HT-29 (cell line): ENCODE measurements around the gene BATF3. TPM values are rescaled to one million over a fixed set of nuclear protein-coding genes. Genes with fewer than 3 reads are reported as not detected.
"Not testable (repeated sequence)": the region's sequence is repeated elsewhere in the genome, so short reads cannot be mapped to it uniquely, and the experiment has no call there.

ENCODE experiments used
- DNase-seq: peaks from one replicate; pipeline ENCODE4 v3.0.0-alpha.2; 2015; ENCODE audit warnings: low spot score
- total RNA-seq: library from RNA; depleted of rRNA; stranded (reverse); fragments of >200 nt; shearing (Covaris generic); gene quantifications from 2 replicates; pipeline ENCODE4 v1.2.3, GENCODE V29; 2014

BATF3 gene
- total RNA-seq, 1 experiment from 2014 or later = 0.23 TPM

DNA sequence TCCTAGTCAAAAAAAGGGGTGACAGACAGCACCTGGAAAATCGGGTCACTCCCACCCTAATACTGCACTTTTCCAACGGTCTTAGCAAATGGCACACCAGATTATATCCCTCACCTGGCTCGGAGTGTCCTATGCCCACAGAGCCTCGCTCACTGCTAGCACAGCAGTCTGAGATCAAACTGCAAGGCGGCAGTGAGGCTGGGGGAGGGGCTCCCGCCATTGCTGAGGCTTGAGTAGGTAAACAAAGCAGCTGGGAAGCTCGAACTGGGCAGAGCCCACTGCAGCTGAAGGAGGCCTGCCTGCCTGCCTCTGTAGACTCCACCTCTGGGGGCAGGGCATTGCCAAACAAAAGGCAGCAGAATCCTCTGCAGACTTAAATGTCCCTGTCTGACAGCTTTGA, 41.4 kb downstream of the BATF3 start:
- not testable (repeated sequence) for DNase-seq

DNA sequence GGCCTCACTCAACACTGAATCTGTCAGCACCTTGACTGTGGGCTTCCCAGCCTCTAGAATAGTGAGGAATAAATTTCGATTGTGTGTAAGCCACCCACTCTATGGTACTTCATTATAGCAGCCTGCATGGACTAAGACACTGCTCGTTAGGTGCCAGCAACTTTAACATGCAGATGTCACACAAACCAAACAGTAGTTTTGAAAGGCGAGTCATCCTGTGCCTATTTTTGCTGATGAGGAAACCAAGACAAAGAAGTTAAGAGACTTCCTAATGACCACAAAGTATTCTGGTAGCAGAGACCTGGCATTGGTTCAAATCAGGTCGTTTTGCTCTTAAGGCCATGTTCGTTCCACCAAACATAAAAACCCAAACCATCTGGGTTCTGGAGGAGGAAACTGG, 42.9 kb downstream of the BATF3 start:
- DNase-seq = no peak

- DNase-seq = no peak
Measured at GRCh38 chr1:212655668-212656440, 43.8 kb downstream of the BATF3 start.

- no peak for DNase-seq
Measured at GRCh38 chr1:212652609-212653008, 47.0 kb downstream of the BATF3 start.

DNA sequence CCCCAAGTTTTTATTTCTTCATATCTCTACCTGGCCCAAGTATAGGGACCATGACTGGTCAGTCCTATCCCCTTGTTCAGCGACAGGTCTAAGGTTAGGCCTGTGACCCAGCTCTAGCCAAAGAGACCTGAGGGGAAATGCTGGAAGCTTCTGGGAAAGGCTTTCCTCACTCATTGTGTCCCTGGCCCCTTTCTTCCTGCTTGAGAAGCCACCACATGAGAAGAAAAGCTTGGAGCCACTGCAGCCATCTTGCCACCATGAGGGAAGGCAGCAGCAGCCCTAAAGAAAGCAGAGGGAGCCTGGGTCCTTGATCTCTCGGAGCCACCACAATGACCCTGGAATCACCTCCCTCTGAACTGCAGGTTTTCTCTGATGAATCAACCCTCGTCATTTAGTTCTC, 47.7 kb downstream of the BATF3 start:
- DNase-seq = no peak

GRCh38 chr1:212651521-212651920, 48.1 kb downstream of the BATF3 start:
- no peak for DNase-seq

DNA sequence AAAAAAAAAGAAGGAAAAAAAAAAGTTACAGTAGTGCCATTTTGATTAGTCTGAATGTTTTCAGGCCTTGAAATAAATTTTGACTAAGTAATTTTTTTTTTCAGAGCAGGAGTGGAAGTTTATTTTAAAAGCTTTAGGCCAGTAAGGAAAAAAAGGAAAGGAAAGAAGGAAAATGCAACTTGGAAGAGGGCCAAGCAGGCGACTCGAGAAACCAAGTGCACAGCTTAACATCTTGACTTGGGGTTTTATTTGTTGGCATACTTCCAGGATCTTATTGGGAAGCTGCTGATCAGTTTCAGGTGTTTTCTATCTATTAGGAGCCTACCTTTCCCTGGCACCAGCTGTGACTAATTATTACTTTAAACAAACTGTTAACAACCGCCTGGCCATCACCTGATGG, 49.4 kb downstream of the BATF3 start:
- DNase-seq = no peak

- DNase-seq = no peak
Measured at GRCh38 chr1:212649020-212649419, 50.6 kb downstream of the BATF3 start.

DNA sequence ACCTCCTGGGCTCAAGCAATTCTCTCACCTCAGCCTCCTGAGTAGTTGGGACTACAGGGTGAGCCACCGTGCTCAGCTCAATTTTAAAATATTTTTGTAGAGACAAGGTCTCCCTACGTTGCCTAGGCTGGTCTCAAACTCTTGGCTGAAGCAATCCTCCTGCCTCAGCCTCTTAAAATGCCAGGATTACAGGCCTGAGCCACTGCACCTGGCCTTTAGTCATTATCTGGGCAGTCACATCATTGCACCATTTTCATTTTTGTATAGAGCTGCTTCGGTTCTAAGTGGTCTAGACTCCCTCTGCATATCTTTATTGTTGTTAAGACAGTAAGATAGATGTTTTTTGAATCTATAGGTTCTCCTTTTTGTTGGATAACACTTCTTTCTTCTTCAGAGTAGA, 51.2 kb downstream of the BATF3 start:
- DNase-seq = no peak

DNA sequence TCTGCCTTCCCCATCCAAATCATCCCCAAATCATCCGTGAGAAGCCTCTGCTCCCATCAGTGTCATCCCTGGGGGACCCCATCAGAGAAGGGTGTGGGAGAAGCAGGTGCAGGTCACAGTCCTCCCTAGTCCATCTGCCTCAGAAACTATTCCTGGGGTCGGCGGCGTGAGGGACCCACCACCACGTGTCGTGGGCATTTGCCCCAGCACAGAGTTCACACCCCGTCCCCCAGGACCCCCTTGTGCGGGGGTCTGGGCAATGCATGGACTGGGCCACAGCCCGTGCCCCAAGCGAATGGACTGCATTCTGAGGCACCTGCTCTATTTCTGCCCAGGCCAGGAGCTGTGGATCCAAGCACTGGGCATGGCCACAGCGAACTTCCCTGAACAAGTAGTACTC, 52.6 kb downstream of the BATF3 start:
- DNase-seq = no peak

GRCh38 chr1:212646588-212646987, 53.1 kb downstream of the BATF3 start:
- no peak for DNase-seq

GRCh38 chr1:212645546-212646543, 53.8 kb downstream of the BATF3 start:
- DNase-seq = no peak

DNA sequence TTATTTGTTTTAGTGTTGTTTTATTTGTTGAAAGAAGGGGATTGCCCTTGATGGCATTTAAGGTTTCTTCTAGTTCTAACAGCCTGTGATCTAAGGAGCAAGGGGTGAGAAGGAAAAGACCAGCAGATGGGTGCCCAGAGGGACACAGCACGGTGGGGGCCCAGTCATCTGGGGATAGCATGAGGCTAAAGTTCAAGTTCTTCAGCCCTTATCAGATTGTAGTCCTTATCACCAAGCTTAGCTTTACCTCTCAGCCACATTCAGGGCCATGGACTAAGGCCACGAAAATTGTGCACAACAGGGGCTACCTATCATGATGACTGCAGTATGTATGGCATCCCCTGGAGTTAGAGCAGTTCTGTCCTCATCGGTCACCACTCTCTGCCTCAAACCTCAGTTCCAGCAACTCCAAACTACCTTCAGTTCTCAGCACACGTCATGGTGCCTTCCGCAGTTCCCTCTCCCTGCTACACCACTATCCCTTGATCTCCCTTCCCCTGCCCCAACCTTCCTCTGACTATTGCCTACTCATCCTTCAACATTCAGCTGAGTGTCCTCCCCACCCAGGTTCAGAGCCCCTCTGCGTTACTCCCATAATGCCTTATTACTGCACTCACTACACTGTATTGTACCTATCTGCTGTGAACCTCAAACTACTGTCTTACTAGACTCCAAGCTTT, 54.6 kb downstream of the BATF3 start:
- DNase-seq = no peak

DNA sequence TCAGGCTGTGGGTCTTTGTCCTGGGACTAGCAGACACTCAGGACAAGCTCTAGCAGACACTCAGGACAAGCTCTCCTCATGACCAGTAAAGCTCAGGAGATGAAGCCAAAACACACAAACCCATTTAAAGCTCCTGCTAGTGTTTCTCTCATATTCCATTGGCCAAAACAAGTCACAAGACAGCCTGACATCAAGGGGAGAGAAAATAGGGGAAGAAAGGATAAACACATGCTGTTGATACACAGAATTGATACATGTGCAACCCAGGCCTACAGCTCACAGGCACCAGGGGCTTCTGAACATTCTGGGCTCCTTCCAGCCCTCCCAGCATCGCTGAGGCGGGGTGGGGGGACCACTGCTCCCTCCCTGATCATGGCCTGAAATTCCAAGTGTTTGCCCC, 55.8 kb downstream of the BATF3 start:
- DNase-seq = no peak

- no peak for DNase-seq
Measured at GRCh38 chr1:212641956-212642355, 57.7 kb downstream of the BATF3 start.

DNA sequence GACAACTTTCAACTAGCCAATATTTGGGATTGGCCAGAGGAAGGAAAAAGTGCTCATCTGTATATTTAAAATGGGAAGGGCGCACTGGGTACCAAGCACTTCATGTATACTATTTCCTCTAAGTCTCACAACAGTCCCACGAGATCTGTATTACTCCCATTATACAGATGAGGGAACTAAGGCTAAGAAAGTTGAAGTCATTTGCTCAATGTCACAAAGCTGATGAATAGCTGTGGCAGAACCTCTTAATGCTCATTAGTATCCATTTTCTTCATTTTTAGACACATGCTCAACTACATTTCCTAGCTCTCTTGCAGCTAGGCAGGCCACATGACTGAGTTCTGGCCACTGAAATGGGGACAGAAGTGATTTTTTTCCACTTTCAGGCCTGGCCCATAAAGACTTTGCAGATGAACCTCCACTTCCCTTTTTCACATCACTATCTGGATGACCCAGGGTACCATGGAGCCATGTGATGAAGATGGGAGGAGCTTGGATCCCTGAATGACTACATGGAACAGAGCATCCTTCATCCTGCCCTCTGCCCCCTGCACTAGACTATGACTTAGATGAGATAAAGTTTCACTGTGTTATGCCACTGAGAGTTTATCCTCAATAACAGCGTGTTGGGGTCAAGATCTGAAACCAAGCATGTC, 59.3 kb downstream of the BATF3 start:
- no peak for DNase-seq

DNA sequence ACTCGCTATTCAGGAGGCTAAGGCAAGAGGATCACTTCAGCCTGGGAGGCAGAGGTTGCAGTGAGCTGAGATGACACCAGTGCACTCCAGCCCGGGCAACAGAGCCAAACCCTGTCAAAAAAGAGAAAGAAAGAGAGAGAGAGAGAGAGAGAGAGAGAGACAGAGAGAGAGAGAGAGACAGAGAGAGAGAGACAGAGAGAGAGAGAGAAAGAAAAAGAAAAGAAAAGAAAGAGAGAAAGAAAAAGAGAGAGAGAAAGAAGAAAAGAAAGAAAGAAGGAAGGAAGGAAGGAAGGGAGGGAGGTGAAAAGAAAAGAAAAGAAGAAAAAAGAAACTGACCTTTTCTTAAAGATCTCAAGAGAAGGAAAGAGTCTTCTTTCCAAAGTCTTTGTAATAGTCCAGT, 60.1 kb downstream of the BATF3 start:
- DNase-seq = not testable (repeated sequence)

DNA sequence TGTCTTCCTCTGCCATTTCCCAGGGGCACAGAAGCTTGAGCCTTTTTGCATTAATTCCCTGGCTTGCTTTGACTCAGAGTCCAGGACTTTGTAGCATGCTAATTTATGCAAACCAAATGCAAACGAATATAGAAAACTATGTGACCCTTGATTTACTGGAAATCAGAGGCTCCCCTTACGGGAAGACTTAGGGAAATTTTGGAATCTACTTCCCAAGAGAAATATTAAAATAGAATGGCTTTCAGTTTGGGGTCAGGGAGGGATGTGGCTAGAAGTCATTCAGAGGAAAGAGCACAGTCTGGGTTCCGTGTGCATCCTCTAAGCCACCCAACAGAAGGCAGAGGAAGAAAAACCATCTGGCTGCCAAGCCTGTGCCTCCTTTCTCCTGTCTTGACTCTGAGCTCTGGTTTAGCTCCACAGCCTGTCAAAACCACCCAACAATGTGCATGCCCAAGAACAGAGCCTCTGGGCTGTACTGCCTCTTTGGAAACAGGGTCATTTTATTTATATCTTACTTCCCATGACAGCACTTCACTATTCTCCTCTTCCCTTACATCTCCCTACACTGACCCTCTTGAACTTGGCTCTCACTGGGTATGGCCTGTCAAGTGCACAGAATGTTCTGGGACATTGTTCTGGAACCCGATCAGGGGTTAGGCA, 61.0 kb downstream of the BATF3 start:
- no peak for DNase-seq

- DNase-seq = no peak
Measured at GRCh38 chr1:212637902-212638301, 61.7 kb downstream of the BATF3 start.
